Activated CD8-positive, alpha-beta memory T cell treated with anti-CD3 and anti-CD28 coated beads, Interleukin-2, amount 50 U/mL, for 4 hours (primary cell): ENCODE measurements around the gene IL15RA.
"Not testable (repeated sequence)": the region's sequence is repeated elsewhere in the genome, so short reads cannot be mapped to it uniquely, and the experiment has no call there.

Experiments used
- DNase-seq: peaks from one replicate; pipeline ENCODE4 v3.0.0-alpha.2; 2020

The IL15RA gene

DNA sequence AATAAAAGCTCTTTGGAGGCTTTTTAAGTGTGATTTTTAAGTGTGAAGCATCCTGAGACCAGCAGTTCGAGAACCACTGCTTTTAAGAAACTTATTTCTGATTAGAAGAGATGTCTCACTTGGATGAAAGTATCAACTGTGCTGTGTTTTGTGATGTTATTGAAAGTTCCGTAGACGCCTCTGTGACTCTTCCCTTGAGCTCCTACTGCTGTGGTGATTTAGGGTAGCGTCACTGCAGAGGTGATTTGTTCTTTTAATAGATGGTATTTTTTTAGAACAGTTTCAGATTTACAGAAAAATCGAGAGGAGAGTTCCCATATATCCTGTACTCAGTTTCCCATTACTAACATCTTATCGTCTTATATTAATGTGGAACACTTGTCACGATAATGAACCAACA lies 57.8 kb downstream of the IL15RA start:
- DNase-seq, result no peak

- DNase-seq, result no peak
Measured at GRCh38 chr10:5918763-5919162, 58.6 kb downstream of the IL15RA start.

GRCh38 chr10:5917305-5917704 lies 60.0 kb downstream of the IL15RA start:
- no peak for DNase-seq

- DNase-seq, result no peak
Measured at GRCh38 chr10:5915451-5915850, 61.9 kb downstream of the IL15RA start.

DNA sequence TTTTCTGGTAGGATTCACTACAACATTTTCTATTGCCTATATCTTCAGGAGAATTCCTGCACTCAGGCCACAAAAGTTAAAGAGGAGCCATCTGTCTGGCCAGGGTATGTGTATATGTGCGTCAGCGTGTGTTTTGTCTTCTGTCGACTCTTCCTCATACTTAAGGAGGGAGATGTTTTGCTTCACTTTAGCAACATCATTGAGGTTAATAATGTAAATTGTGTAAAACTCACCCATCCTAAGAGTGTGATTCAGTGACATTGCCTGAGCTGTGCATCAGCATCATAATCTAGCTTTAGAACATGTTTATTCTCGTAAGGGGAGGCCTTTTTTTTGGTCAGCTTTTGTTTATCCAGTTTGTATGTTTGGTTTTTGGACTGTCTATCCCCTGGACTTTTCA lies 63.6 kb downstream of the IL15RA start:
- no peak for DNase-seq

- no peak for DNase-seq
Measured at GRCh38 chr10:5911670-5912069, 65.7 kb downstream of the IL15RA start.

DNA sequence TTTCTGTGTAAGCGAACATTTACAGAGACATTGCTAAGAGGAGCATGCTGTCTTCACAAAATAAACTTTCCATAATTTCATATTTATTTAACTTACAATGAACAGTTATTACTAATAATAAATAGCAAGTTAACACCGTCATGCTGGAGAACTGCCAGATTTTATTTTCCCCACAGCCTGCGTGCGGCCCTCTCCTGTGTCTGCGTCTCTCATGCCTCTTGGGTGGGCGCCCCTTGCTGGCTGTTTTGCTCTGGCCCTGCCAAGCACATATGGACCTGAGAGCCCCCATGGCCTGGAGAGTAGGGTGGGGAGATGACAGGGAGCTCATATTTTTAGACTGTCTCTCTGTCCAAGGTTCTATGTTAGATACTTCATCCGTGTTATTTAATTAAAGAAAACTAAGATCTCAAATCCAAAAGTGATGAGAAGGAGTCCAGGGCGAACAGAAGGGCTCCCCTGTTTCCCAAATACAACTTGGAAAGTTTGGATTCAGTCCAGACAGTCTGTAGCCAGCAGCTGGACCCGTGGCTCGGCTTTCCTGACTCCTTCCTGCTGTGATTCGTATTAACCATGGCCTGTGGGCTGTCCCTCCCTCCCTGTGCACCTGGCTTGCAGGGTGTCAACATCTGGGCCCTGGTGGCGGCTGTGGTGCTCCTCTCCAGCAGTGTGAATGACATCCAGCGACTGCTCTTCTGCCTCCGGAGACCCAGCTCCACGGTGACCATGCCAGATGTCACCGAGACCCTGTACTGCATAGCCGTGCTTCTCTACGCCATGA lies 66.8 kb downstream of the IL15RA start:
- no peak for DNase-seq

GRCh38 chr10:5908676-5909075 lies 68.7 kb downstream of the IL15RA start:
- DNase-seq, result not testable (repeated sequence)

- DNase-seq, result no peak
Measured at GRCh38 chr10:5906651-5907050, 70.7 kb downstream of the IL15RA start.

GRCh38 chr10:5905854-5906507 lies 71.4 kb downstream of the IL15RA start:
- DNase-seq, result no peak

GRCh38 chr10:5904227-5904626 lies 73.1 kb downstream of the IL15RA start:
- no peak for DNase-seq

DNA sequence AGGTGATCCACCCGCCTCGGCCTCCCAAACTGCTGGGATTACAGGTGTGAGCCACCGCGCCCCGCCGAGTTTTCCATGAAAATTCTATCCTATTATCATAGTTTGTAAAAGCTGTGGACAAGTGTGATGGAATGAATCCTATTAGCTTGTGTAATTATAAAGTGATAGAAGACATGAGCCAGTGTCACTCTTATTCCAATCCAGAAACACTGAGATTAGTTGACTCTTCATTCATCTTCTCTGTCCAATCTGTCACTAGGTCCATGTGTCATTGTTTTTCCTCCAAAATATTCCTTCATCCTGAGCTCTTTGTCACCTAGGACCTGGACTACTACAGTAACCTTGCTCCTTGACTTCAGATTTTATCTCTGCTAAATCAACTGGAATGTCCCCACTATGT lies 73.8 kb downstream of the IL15RA start:
- DNase-seq, result no peak

- no peak for DNase-seq
Measured at GRCh38 chr10:5902511-5903274, 74.7 kb downstream of the IL15RA start.
